A549 (cell line): ENCODE results near the gene OSCAR. TPM values are rescaled to one million over a fixed set of nuclear protein-coding genes. Genes with fewer than 3 reads are reported as not detected.
A peak's percentile ranks its signal among the peaks of the same experiment; 100 is the strongest.

ENCODE experiments used
- ATAC-seq, 2 experiments: fragments of 200-7000 bp in 1 of 2; fragments of >200 bp in 1 of 2; cut with Nextera tagmentation in 1 of 2; cut with Tn5 transposase in 1 of 2; 3 replicates each; pipeline versions ENCODE4 v1.8.0 to v1.9.1; 2018 to 2020; ENCODE audit warnings: mild to moderate bottlenecking in 1 of 2, moderate library complexity in 1 of 2
- CTCF ChIA-PET: fragments of 300-600 bp; sonication (Branson Sonifier 250); formaldehyde crosslinking; extraction: SDS; loops from one replicate; lab custom pipeline; 2021; ENCODE audit warnings: antibody characterized with exemption, inconsistent platforms; lab: Yijun Ruan, JAX
- POLR2A ChIA-PET: fragments of 350-600 bp; formaldehyde crosslinking; extraction: SDS; loops from one replicate; lab custom pipeline; 2021; ENCODE audit warnings: antibody characterized with exemption, inconsistent platforms; lab: Yijun Ruan, JAX
- DNase-seq, 2 experiments: peaks; one replicate each; pipeline versions ENCODE4 v3.0.0 to v3.0.0-alpha.2; 2011 to 2016; ENCODE audit warnings: low read depth in 1 of 2, low spot score in 1 of 2
- FAIRE-seq: peaks from 2 replicates; lab custom pipeline; 2011; peaks lifted over from hg19 to GRCh38; lab: Jason Lieb, UNC
- H3K27ac ChIP-seq, 2 experiments: fragments of >200 bp; sonication (Bioruptor Twin); formaldehyde crosslinking; 3 replicates each; pipeline ENCODE4 v1.5.1; 2016 to 2017
- H3K4me1 ChIP-seq: fragments of >200 bp; sonication (Bioruptor Twin); formaldehyde crosslinking; 3 replicates; pipeline ENCODE4 v1.6.1; 2016
- H3K4me2 ChIP-seq: fragments of >200 bp; sonication (Bioruptor Twin); formaldehyde crosslinking; 3 replicates; pipeline ENCODE4 v1.6.1; 2016
- H3K4me3 ChIP-seq: fragments of >200 bp; sonication (Bioruptor Twin); formaldehyde crosslinking; 3 replicates; pipeline ENCODE4 v1.5.1; 2016
- H3K9me3 ChIP-seq: fragments of >200 bp; sonication (Bioruptor Twin); formaldehyde crosslinking; 3 replicates; pipeline ENCODE4 v1.6.1; 2016
- BHLHE40 ChIP-seq: IDR thresholded peaks from 2 replicates; pipeline ENCODE4 v1.6.1; 2012; ENCODE audit warnings: low read depth, low read length, inconsistent platforms
- FOSB ChIP-seq: fragments of 250-450 bp; sonication (Bioruptor Pico); IDR thresholded peaks from 2 replicates; pipeline ENCODE4 v1.5.0; 2020; ENCODE audit warnings: mild to moderate bottlenecking, moderate library complexity
- FOXS1 ChIP-seq: fragments of 250-450 bp; sonication (Bioruptor Pico); IDR thresholded peaks from 2 replicates; pipeline ENCODE4 v1.5.0; 2020; ENCODE audit warnings: mild to moderate bottlenecking, moderate library complexity
- HDAC2 ChIP-seq: fragments of 200-600 bp; sonication (generic); IDR thresholded peaks from 2 replicates; pipeline ENCODE4 v1.6.1; 2016
- HEYL ChIP-seq: fragments of 250-450 bp; sonication (Bioruptor Pico); IDR thresholded peaks from 2 replicates; pipeline ENCODE4 v1.8.0; 2021; ENCODE audit warnings: mild to moderate bottlenecking, moderate library complexity
- JUNB ChIP-seq: fragments of >200 bp; sonication (Bioruptor Twin); formaldehyde crosslinking; IDR thresholded peaks from 2 replicates; pipeline ENCODE4 v1.6.1; 2016
- KDM1A ChIP-seq: fragments of 200-600 bp; sonication (generic); IDR thresholded peaks from 2 replicates; pipeline ENCODE4 v1.6.1; 2016; ENCODE audit warnings: low read depth, mild to moderate bottlenecking
- MAFK ChIP-seq: fragments of 450-650 bp; IDR thresholded peaks from 2 replicates; pipeline ENCODE4 v1.6.1; 2014; ENCODE audit not compliant: partially characterized antibody
- MYC ChIP-seq: IDR thresholded peaks from 2 replicates; pipeline ENCODE4 v1.6.1; 2012; ENCODE audit warnings: mild to moderate bottlenecking, inconsistent platforms, low read length, improper control_type of control experiment, borderline replicate concordance
- NPAS2 ChIP-seq: fragments of 250-450 bp; sonication (Bioruptor Pico); IDR thresholded peaks from 2 replicates; pipeline ENCODE4 v1.8.0; 2022; ENCODE audit warnings: mild to moderate bottlenecking, moderate library complexity, borderline replicate concordance
- RARB ChIP-seq: fragments of 250-450 bp; sonication (Bioruptor Pico); IDR thresholded peaks from 2 replicates; pipeline ENCODE4 v1.8.0; 2021; ENCODE audit warnings: mild to moderate bottlenecking, moderate library complexity
- RCOR1 ChIP-seq: fragments of 150-350 bp; IDR thresholded peaks from 2 replicates; pipeline ENCODE4 v1.6.1; 2014; ENCODE audit warnings: antibody characterized with exemption, low read length, low read depth
- RFX5 ChIP-seq: fragments of 450-650 bp; IDR thresholded peaks from 2 replicates; pipeline ENCODE4 v1.7.1; 2014; ENCODE audit warnings: antibody characterized with exemption, mild to moderate bottlenecking, moderate library complexity
- SREBF2 ChIP-seq: fragments of 450-650 bp; IDR thresholded peaks from 2 replicates; pipeline ENCODE4 v1.6.1; 2014; ENCODE audit warnings: mild to moderate bottlenecking, moderate library complexity
- TFCP2L1 ChIP-seq: fragments of 250-450 bp; sonication (Bioruptor Pico); IDR thresholded peaks from 2 replicates; pipeline ENCODE4 v1.5.0; 2021; ENCODE audit warnings: mild to moderate bottlenecking
- ZC3H11A ChIP-seq: fragments of 450-650 bp; IDR thresholded peaks from 2 replicates; pipeline ENCODE4 v1.6.1; 2014; ENCODE audit warnings: antibody characterized with exemption, mild to moderate bottlenecking
- ZFP36 ChIP-seq: fragments of 450-650 bp; IDR thresholded peaks from 2 replicates; pipeline ENCODE4 v1.6.1; 2014; ENCODE audit warnings: borderline replicate concordance; ENCODE audit not compliant: partially characterized antibody
- WGBS: methylation state at CpG from one replicate; pipeline ENCODE4 v1.1.6; 2017; ENCODE audit errors: missing lambda C conversion rate; 5-methylcytosine and 5-hydroxymethylcytosine counted together
- polyA plus RNA-seq, 4 experiments: library from polyadenylated mRNA; depleted of rRNA in 3 of 4; stranded (reverse); fragments of >200 nt; fragmentation: RNase III in 1 of 4; extraction: RNeasy Plus Mini Kit Qiagen cat#74134 plus additional on column Dnase treatment in 1 of 4; gene quantifications; 2 replicates in 3 of 4; 3 replicates in 1 of 4; pipeline ENCODE4 v1.2.3, GENCODE V29; 2011 to 2017
- TF ChIP-seq, protein P1 (sequence below): fragments of 200-600 bp; sonication (generic); IDR thresholded peaks from 2 replicates; pipeline ENCODE4 v1.6.1; 2016; ENCODE audit warnings: antibody characterized with exemption, mild to moderate bottlenecking, moderate library complexity
- TF ChIP-seq, protein P2 (sequence below): fragments of >200 bp; sonication (Bioruptor Twin); formaldehyde crosslinking; IDR thresholded peaks from 3 replicates; pipeline ENCODE4 v1.6.1; 2016
- TF ChIP-seq, protein P3 (sequence below): fragments of 150-350 bp; IDR thresholded peaks from 2 replicates; pipeline ENCODE4 v1.6.1; 2014; ENCODE audit warnings: low read depth, mild to moderate bottlenecking, low read length

Gene OSCAR
- polyA plus RNA-seq, 2 of the 4 experiments (the other 2 are of a cell fraction): 0.26 to 0.28 TPM

DNA sequence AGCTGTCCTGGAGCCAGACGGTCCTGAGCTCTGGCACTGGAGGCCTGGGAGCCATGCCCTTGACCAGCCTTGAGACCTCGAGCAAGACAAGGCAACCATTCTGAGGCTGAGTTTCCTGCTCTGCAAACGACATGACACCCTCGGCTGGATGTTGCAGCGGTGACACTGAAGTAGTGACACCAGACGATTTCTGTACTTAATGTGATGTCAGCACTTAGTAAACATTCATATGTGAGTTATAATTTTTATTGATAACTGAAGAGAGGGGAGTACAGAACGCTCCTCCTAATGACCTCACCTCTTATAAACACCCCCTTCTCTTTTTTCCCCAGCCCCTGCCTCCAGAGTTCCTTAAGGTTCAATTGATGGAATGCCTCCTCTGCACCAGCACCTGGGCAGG is 7.9 kb upstream of the OSCAR start:
- WGBS: 88% methylated on average over 7 of the region's 7 CpGs
- Histone ChIP-seq H3K4me1 (0 out of 3 replicates have a peak, but pooled peaks cover 7% of the 10 kb centered on the region), H3K27ac (no peak overlapping the region), H3K4me2 (no peak overlapping the region), H3K4me3 (no peak overlapping the region), H3K9me3 (no peaks in the 10 kb centered on the region)
- DNase-seq (no peak), ATAC-seq (no peak), FAIRE-seq (no peak)
- TF ChIP-seq FOSB (CRISPR knock-in tag): no peak
- TF ChIP-seq ZC3H11A: no peak
- peak; percentile 63 for TF ChIP-seq MAFK
- TF ChIP-seq SREBF2: no peak
- TF ChIP-seq KDM1A: no peak
- no peak for TF ChIP-seq MYC
- no peak for TF ChIP-seq HEYL (CRISPR knock-in tag)
- TF ChIP-seq, protein P1, sequence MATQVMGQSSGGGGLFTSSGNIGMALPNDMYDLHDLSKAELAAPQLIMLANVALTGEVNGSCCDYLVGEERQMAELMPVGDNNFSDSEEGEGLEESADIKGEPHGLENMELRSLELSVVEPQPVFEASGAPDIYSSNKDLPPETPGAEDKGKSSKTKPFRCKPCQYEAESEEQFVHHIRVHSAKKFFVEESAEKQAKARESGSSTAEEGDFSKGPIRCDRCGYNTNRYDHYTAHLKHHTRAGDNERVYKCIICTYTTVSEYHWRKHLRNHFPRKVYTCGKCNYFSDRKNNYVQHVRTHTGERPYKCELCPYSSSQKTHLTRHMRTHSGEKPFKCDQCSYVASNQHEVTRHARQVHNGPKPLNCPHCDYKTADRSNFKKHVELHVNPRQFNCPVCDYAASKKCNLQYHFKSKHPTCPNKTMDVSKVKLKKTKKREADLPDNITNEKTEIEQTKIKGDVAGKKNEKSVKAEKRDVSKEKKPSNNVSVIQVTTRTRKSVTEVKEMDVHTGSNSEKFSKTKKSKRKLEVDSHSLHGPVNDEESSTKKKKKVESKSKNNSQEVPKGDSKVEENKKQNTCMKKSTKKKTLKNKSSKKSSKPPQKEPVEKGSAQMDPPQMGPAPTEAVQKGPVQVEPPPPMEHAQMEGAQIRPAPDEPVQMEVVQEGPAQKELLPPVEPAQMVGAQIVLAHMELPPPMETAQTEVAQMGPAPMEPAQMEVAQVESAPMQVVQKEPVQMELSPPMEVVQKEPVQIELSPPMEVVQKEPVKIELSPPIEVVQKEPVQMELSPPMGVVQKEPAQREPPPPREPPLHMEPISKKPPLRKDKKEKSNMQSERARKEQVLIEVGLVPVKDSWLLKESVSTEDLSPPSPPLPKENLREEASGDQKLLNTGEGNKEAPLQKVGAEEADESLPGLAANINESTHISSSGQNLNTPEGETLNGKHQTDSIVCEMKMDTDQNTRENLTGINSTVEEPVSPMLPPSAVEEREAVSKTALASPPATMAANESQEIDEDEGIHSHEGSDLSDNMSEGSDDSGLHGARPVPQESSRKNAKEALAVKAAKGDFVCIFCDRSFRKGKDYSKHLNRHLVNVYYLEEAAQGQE: no peak
- ChIA-PET POLR2A (interaction anchor here (1.6 kb wide), 1 partner anchor 28 kb away, joined by 5 read pairs; no protein-coding TSS in a partner anchor), CTCF (interaction anchor here (3.0 kb wide), 1 partner anchor 300 kb away, joined by 7 read pairs; no protein-coding TSS in a partner anchor)

GRCh38 chr19:54107876-54108490 is 7.4 kb upstream of the OSCAR start:
- DNase-seq: no peak
- CTCF ChIA-PET: interaction anchor here (3.0 kb wide), 1 partner anchor 300 kb away, joined by 7 read pairs; no protein-coding TSS in a partner anchor
- no peak for ATAC-seq
- 83% methylated on average over 20 of the region's 21 CpGs for WGBS
- FAIRE-seq: no peak
- Histone ChIP-seq H3K9me3 (no peaks in the 10 kb centered on the region), H3K4me3 (no peak overlapping the region), H3K27ac (no peak overlapping the region), H3K4me2 (no peak overlapping the region), H3K4me1 (0 out of 3 replicates have a peak, but pooled peaks cover 8% of the 10 kb centered on the region)
- POLR2A ChIA-PET: interaction anchor here (1.6 kb wide), 1 partner anchor 29 kb away, joined by 5 read pairs; no protein-coding TSS in a partner anchor
- TF ChIP-seq ZFP36 (no peak), RFX5 (no peak), HEYL (CRISPR knock-in tag) (no peak), RCOR1 (no peak), ZC3H11A (no peak), RARB (CRISPR knock-in tag) (no peak)
- TF ChIP-seq, protein P2, sequence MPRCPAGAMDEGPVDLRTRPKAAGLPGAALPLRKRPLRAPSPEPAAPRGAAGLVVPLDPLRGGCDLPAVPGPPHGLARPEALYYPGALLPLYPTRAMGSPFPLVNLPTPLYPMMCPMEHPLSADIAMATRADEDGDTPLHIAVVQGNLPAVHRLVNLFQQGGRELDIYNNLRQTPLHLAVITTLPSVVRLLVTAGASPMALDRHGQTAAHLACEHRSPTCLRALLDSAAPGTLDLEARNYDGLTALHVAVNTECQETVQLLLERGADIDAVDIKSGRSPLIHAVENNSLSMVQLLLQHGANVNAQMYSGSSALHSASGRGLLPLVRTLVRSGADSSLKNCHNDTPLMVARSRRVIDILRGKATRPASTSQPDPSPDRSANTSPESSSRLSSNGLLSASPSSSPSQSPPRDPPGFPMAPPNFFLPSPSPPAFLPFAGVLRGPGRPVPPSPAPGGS: no peak
- TF ChIP-seq, protein P3, sequence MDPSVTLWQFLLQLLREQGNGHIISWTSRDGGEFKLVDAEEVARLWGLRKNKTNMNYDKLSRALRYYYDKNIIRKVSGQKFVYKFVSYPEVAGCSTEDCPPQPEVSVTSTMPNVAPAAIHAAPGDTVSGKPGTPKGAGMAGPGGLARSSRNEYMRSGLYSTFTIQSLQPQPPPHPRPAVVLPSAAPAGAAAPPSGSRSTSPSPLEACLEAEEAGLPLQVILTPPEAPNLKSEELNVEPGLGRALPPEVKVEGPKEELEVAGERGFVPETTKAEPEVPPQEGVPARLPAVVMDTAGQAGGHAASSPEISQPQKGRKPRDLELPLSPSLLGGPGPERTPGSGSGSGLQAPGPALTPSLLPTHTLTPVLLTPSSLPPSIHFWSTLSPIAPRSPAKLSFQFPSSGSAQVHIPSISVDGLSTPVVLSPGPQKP: no peak

DNA sequence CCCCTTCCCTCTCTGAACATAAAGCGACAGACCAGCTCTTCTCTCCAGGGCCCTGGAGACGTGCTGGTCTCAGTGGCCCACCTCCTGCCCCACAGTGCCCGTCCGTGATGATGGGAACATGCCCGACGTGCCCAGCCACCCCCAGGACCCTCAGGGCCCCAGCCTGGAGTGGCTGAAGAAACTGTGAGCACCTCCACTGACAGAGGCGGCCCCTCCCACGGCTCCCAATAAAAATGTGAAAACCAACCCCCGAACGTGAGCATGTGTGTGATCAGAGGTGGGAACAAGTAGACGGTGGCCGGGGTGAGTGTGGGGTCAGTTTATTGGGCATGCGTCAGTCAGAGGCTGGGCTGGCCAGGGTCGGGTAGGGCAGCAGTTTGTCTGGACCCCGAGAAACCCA is 6.1 kb upstream of the OSCAR start:
- no peak for DNase-seq

More for the DNA sequence above, 6.1 kb upstream of the OSCAR start:
- WGBS: 85% methylated on average over 13 of the region's 15 CpGs
- no peak overlapping the region for H3K4me2 ChIP-seq
- H3K4me3 ChIP-seq: no peak overlapping the region
- TF ChIP-seq NPAS2 (no peak), JUNB (no peak), HDAC2 (no peak), FOXS1 (no peak), BHLHE40 (no peak), TFCP2L1 (CRISPR knock-in tag) (no peak)
- no peak overlapping the region for H3K27ac ChIP-seq
- CTCF ChIA-PET: no interaction called here
- no peaks in the 10 kb centered on the region for H3K9me3 ChIP-seq
- POLR2A ChIA-PET: no interaction called here
- FAIRE-seq: no peak
- H3K4me1 ChIP-seq: 0 out of 3 replicates have a peak, but pooled peaks cover 8% of the 10 kb centered on the region
- ATAC-seq: no peak
